HG03175 (cell line): ENCODE results near the gene CPE.
A peak's percentile ranks its signal among the peaks of the same experiment; 100 is the strongest.
"Not testable (repeated sequence)": the region's sequence is repeated elsewhere in the genome, so short reads cannot be mapped to it uniquely, and the experiment has no call there.

Experiments used
- ATAC-seq: cut with Tn5 transposase; IDR thresholded peaks from one replicate; pipeline ENCODE4 v1.9.1; 2021; ENCODE audit warnings: mild to moderate bottlenecking, moderate library complexity; ENCODE audit not compliant: unreplicated experiment

CPE gene

GRCh38 chr4:165458471-165458870, 79.7 kb downstream of the CPE start:
- ATAC-seq = no peak

GRCh38 chr4:165461159-165461821, 82.5 kb downstream of the CPE start:
- ATAC-seq = no peak

- ATAC-seq = no peak
These were observed 83.2 kb downstream of the CPE start for GRCh38 chr4:165462009-165462408.

GRCh38 chr4:165464376-165464775, 85.6 kb downstream of the CPE start:
- no peak for ATAC-seq

- ATAC-seq = peak; percentile 77
These were observed 86.1 kb downstream of the CPE start for GRCh38 chr4:165464813-165465381.

GRCh38 chr4:165470009-165470408, 91.2 kb downstream of the CPE start:
- ATAC-seq = no peak

- no peak for ATAC-seq
These were observed 94.3 kb downstream of the CPE start for GRCh38 chr4:165472943-165473676.

GRCh38 chr4:165474784-165475705, 96.2 kb downstream of the CPE start:
- ATAC-seq = no peak

GRCh38 chr4:165475706-165476070, 96.9 kb downstream of the CPE start:
- ATAC-seq = no peak

- ATAC-seq = no peak
These were observed 97.6 kb downstream of the CPE start for GRCh38 chr4:165476214-165477098.

- no peak for ATAC-seq
These were observed 99.0 kb downstream of the CPE start for GRCh38 chr4:165477799-165478198.

GRCh38 chr4:165478260-165478659, 99.5 kb downstream of the CPE start:
- no peak for ATAC-seq

GRCh38 chr4:165481053-165481835, 102.4 kb downstream of the CPE start:
- ATAC-seq = no peak

GRCh38 chr4:165489786-165490185, 111.0 kb downstream of the CPE start:
- ATAC-seq = no peak

- not testable (repeated sequence) for ATAC-seq
These were observed 113.8 kb downstream of the CPE start for GRCh38 chr4:165492583-165492982.

- peak; percentile 88 for ATAC-seq
These were observed 114.6 kb downstream of the CPE start for GRCh38 chr4:165493359-165493758.

- no peak for ATAC-seq
These were observed 124.4 kb downstream of the CPE start for GRCh38 chr4:165502916-165503907.

- no peak for ATAC-seq
These were observed 125.4 kb downstream of the CPE start for GRCh38 chr4:165504184-165504583.
